MM.1S (cell line): ENCODE results near the gene HPDL.

Experiments used
- DNase-seq: peaks from one replicate; pipeline ENCODE4 v3.0.0-alpha.2; 2015
- H2AFZ ChIP-seq: fragments of 300-600 bp; sonication (generic); 2 replicates; pipeline ENCODE4 v1.6.0; 2016; ENCODE audit warnings: antibody characterized with exemption, low read length
- H3F3A ChIP-seq: fragments of 300-600 bp; sonication (generic); 2 replicates; pipeline ENCODE4 v1.6.1; 2016; ENCODE audit warnings: mild to moderate bottlenecking, antibody characterized with exemption, low read length, moderate library complexity, mixed read lengths; ENCODE audit not compliant: insufficient read depth
- H3K27ac ChIP-seq: fragments of 300-600 bp; sonication (generic); 2 replicates; pipeline ENCODE4 v1.5.1; 2016; ENCODE audit warnings: mild to moderate bottlenecking, low read length
- H3K27me3 ChIP-seq: fragments of 300-600 bp; sonication (generic); replicated peaks from 2 replicates; pipeline ENCODE4 v1.6.0; 2016; ENCODE audit warnings: low read length; ENCODE audit not compliant: insufficient read depth
- H3K36me3 ChIP-seq: fragments of 300-600 bp; sonication (generic); replicated peaks from 2 replicates; pipeline ENCODE4 v1.6.1; 2016; ENCODE audit warnings: mild to moderate bottlenecking, low read length, mixed read lengths; ENCODE audit not compliant: insufficient read depth
- H3K4me1 ChIP-seq: fragments of 300-600 bp; sonication (generic); 2 replicates; pipeline ENCODE4 v1.6.1; 2016; ENCODE audit warnings: low read length, mixed read lengths
- H3K4me2 ChIP-seq: fragments of 300-600 bp; sonication (generic); 2 replicates; pipeline ENCODE4 v1.6.0; 2016; ENCODE audit warnings: low read depth, low read length
- H3K4me3 ChIP-seq: fragments of 300-600 bp; sonication (generic); 2 replicates; pipeline ENCODE4 v1.5.1; 2016; ENCODE audit warnings: low read length, mixed read lengths
- H3K79me2 ChIP-seq: fragments of 300-600 bp; sonication (generic); 2 replicates; pipeline ENCODE4 v1.6.1; 2016; ENCODE audit warnings: mixed run types, low read length, mixed read lengths
- H3K9ac ChIP-seq: fragments of 300-600 bp; sonication (generic); 2 replicates; pipeline ENCODE4 v1.6.1; 2016; ENCODE audit warnings: low read length, mixed read lengths
- H3K9me2 ChIP-seq: fragments of 300-600 bp; sonication (generic); replicated peaks from 2 replicates; pipeline ENCODE4 v1.6.1; 2016; ENCODE audit warnings: mild to moderate bottlenecking, low read length, mixed read lengths; ENCODE audit not compliant: insufficient read depth
- H3K9me3 ChIP-seq: fragments of 300-600 bp; sonication (generic); replicated peaks from 2 replicates; pipeline ENCODE4 v1.6.1; 2016; ENCODE audit warnings: mild to moderate bottlenecking, low read length, mixed read lengths; ENCODE audit not compliant: insufficient read depth
- H4K20me1 ChIP-seq: fragments of 300-600 bp; sonication (generic); 2 replicates; pipeline ENCODE4 v1.6.1; 2016; ENCODE audit warnings: mild to moderate bottlenecking, low read length, moderate library complexity, mixed read lengths; ENCODE audit not compliant: insufficient read depth
- CTCF ChIP-seq: fragments of 300-600 bp; sonication (generic); IDR thresholded peaks from 2 replicates; pipeline ENCODE4 v1.5.1; 2016; ENCODE audit warnings: antibody characterized with exemption, low read length, mixed read lengths
- EZH2 ChIP-seq: fragments of 300-600 bp; sonication (generic); optimal IDR thresholded peaks from 2 replicates; pipeline ENCODE3; 2017; ENCODE audit warnings: low read depth, mild to moderate bottlenecking, antibody characterized with exemption, low read length, mixed read lengths
- EZH2phosphoT487 ChIP-seq: fragments of 300-600 bp; sonication (generic); IDR thresholded peaks from 2 replicates; pipeline ENCODE4 v1.6.1; 2018; ENCODE audit warnings: antibody characterized with exemption, low read length

The HPDL gene

DNA sequence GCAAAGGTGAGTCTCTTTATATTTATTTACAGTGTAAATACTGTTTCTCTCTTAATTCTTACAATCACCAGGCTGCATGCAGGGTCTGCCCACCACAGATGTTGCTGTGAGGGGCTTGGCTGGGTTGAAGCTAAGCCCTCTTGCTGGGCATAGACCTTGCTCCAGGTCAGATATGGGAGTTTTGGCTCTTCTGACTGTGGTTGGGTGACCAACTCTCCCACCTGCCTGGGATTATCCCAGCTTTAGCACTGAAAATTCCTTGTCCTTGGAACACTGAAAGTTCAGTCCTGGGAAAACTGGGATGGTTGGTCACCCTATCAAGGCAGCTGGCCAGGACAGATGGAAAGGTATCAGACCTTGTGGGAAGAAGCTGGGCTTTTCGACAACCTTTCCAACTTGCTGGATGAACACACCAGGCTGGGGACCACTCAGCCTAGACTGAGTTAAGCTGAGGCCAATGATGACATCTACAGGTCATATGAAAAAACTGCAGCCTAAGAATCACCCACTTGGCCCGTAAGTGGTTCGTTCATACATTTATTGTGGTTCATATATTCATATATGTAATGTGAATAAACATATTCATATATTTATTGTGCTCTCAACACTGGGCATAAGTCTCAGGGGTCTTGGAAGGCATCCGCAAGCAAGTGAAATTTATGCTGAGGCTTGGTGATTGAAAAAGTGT is 26.6 kb upstream of the HPDL start:
- Histone ChIP-seq H3K9me3 (no peaks in the 10 kb centered on the region), H3K27ac (no peak overlapping the region), H3F3A (no peaks in the 10 kb centered on the region), H2AFZ (no peak overlapping the region), H3K36me3 (no peaks in the 10 kb centered on the region), H3K4me2 (no peak overlapping the region), H4K20me1 (no peaks in the 10 kb centered on the region), H3K79me2 (no peaks in the 10 kb centered on the region), H3K4me1 (peaks cover 5% of the 10 kb centered on the region; the same call in 1 of the 2 replicates), H3K9me2 (no peaks in the 10 kb centered on the region), H3K9ac (no peak overlapping the region), H3K27me3 (no peaks in the 10 kb centered on the region), H3K4me3 (no peak overlapping the region)
- DNase-seq = peak; percentile 69
- TF ChIP-seq EZH2 (no peak), CTCF (peak; percentile 73), EZH2phosphoT487 (no peak)

DNA sequence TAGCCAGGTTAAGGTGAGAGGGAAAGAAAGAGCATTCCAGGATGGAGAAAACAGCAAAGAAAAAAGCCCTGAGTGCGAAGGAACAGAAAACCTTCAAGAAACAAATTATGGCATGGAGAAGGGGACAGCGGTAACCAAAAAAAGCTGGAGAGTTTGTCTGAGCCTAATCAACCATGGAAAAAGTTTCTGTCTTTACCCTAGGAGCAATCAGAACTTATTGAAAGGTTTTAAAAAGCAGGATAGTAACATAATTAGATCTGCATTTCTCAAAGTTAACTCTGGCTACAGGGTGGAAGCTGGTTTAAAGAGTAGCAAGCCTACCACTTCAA is 26.1 kb upstream of the HPDL start:
- DNase-seq = no peak
- Histone ChIP-seq H3K9me2 (no peaks in the 10 kb centered on the region), H4K20me1 (no peaks in the 10 kb centered on the region), H3K27ac (no peak overlapping the region), H3K9me3 (no peaks in the 10 kb centered on the region), H3K4me3 (no peak overlapping the region), H3F3A (no peaks in the 10 kb centered on the region), H3K27me3 (no peaks in the 10 kb centered on the region), H3K9ac (no peak overlapping the region), H2AFZ (no peak overlapping the region), H3K36me3 (no peaks in the 10 kb centered on the region), H3K4me1 (peaks cover 5% of the 10 kb centered on the region; the same call in 1 of the 2 replicates), H3K4me2 (no peak overlapping the region), H3K79me2 (no peaks in the 10 kb centered on the region)
- no peak for TF ChIP-seq CTCF
- no peak for TF ChIP-seq EZH2phosphoT487
- no peak for TF ChIP-seq EZH2

- H3K4me1 ChIP-seq = peaks cover 5% of the 10 kb centered on the region; the same call in 1 of the 2 replicates
- no peaks in the 10 kb centered on the region for H3F3A ChIP-seq
- H3K79me2 ChIP-seq = no peaks in the 10 kb centered on the region
- TF ChIP-seq CTCF (no peak), EZH2phosphoT487 (no peak), EZH2 (no peak)
- H3K9ac ChIP-seq = peak overlapping the region; percentile 69; the same call in 1 of the 2 replicates
- H2AFZ ChIP-seq = peak overlapping the region; percentile 87
- H3K9me2 ChIP-seq = no peaks in the 10 kb centered on the region
- DNase-seq = no peak
- H4K20me1 ChIP-seq = no peaks in the 10 kb centered on the region
- H3K4me3 ChIP-seq = peak overlapping the region; percentile 70
- peak overlapping the region; percentile 61 for H3K4me2 ChIP-seq
- no peak overlapping the region for H3K27ac ChIP-seq
- H3K9me3 ChIP-seq = no peaks in the 10 kb centered on the region
- no peaks in the 10 kb centered on the region for H3K27me3 ChIP-seq
- H3K36me3 ChIP-seq = no peaks in the 10 kb centered on the region
These were observed 24.1 kb upstream of the HPDL start for GRCh38 chr1:45302505-45303150.
